Measurements from ENCODE around the gene SHF.

The SHF gene

DNA sequence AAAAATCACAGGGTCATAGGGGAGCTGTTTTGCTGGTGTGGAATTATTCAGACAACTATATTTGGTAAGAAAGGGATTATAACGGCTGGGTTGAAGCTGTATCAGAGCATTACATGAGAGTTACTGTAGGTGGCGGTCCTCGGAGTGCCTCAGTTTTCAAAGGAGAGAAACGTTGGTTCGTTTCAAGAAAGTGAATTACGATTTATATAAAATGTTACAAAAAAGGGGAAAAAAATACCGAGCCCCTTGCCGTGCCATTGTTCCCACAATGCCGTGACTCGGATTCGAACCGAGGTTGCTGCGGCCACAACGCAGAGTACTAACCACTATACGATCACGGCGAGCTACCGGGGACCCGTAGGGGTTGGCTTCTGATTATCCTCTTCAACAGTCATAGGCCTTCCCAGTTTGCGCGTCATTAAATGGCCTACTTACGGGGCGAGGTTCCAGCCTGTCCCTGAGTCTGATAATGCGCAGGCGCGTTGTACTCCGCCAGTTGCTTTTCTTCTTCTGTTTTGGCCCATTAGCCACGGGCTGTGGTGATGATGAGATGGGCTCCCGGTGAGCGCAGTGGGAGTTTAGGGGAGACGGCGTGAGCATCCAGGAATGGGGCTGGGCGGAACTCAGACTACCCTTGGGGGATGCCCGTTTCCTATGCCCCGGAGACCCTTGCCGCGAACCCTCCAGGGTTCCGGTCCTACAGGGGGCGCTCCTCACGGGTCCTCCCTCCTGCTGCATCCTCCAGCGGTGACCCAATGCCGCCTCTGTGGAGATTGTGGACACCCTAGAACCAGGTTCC, 10.8 kb upstream of the SHF start:
- peak; percentile 97 for DNase-seq (ENCODE audit: extremely low read depth, low read depth)
- TF ChIP-seq, protein P1, sequence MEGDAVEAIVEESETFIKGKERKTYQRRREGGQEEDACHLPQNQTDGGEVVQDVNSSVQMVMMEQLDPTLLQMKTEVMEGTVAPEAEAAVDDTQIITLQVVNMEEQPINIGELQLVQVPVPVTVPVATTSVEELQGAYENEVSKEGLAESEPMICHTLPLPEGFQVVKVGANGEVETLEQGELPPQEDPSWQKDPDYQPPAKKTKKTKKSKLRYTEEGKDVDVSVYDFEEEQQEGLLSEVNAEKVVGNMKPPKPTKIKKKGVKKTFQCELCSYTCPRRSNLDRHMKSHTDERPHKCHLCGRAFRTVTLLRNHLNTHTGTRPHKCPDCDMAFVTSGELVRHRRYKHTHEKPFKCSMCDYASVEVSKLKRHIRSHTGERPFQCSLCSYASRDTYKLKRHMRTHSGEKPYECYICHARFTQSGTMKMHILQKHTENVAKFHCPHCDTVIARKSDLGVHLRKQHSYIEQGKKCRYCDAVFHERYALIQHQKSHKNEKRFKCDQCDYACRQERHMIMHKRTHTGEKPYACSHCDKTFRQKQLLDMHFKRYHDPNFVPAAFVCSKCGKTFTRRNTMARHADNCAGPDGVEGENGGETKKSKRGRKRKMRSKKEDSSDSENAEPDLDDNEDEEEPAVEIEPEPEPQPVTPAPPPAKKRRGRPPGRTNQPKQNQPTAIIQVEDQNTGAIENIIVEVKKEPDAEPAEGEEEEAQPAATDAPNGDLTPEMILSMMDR (IDR thresholded peaks at IDR 0.05; ENCODE audit: low read depth, low read length) = peak; percentile 95

DNA sequence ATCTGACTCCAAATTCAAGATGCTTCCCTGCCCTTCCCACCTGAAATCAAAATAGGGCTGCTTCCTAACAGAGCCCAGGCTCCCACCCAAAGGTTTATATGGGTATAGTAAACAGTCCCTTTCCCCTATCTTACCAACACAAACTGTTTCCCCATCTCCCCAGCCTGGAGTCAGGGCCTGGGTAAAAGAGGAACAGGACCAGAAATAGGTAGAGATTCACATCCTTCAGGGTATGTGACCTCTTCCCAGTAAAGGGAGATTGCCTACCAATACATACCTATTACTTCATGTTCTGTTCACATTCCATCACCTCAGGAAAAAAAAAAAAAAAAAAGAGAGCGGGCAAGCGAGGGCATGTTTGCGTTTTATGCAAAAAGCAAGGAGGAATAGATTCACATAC, 9.7 kb upstream of the SHF start:
- TF ChIP-seq, protein P1 (IDR thresholded peaks at IDR 0.05; ENCODE audit: low read depth, low read length) = no peak
- no peak for DNase-seq (ENCODE audit: extremely low read depth, low read depth)

DNA sequence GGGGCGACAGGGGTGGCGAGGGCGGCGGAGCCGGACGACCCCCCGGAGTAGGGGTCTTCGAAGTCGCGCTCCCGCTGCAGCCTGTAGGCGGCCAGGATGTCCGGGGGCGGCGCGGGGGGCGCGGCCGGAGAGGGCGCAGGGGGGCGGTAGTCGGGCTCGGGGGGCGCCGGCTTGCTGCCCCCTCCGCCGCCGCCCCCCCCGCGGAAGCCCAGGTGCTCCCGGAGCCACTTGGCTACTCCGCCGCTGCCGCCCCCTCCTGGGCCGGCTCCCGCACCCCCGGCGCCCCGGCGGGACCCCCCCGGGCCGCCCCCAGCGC, 230 bp downstream of the SHF start:
- TF ChIP-seq, protein P1 (IDR thresholded peaks at IDR 0.05; ENCODE audit: low read depth, low read length) = no peak

DNA sequence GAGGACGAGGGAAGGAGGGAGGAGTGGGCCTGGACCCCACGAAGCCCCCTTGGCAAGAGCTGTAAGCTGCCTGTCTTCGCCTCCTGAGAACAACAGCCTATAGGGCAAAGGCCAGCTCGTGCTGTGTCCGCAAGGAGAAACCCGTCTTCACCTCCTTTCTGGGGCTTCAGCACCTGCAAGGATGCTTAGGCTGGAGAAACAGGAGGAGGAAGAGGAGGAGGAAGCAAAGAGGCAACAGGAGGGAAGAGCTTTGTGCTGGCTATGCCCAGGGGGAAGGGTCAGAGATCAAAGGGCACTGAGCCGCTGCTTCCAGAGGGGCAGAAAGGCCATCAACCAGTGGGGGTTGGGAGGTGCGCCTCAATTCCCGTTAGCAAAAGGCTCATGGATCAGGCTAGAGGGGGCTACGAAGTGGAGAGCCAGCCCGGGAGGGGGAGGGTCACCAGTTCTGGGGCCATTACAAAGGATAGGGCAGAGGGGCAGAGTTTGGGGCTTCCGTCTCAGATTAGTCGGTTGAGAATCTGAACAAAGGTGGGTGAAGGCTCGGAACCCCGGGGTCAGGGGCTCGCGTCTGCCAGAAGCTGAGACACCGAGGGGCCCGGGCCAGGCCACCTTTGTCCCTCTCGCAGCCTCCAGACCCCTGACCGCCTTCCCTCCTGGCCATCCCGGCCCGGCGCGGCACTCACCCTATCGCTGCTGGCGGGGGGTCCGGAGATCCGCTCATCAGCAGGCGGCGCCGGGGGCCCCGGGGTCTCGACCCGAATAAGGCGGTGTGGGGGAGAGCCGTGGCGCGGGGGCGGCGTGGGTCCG, 792 bp downstream of the SHF start:
- DNase-seq (ENCODE audit: extremely low read depth, low read depth) = no peak
- TF ChIP-seq, protein P1 (IDR thresholded peaks at IDR 0.05; ENCODE audit: low read depth, low read length) = no peak

More for the DNA sequence above, 230 bp downstream of the SHF start:
- no peak for DNase-seq (ENCODE audit: extremely low read depth, low read depth)

DNA sequence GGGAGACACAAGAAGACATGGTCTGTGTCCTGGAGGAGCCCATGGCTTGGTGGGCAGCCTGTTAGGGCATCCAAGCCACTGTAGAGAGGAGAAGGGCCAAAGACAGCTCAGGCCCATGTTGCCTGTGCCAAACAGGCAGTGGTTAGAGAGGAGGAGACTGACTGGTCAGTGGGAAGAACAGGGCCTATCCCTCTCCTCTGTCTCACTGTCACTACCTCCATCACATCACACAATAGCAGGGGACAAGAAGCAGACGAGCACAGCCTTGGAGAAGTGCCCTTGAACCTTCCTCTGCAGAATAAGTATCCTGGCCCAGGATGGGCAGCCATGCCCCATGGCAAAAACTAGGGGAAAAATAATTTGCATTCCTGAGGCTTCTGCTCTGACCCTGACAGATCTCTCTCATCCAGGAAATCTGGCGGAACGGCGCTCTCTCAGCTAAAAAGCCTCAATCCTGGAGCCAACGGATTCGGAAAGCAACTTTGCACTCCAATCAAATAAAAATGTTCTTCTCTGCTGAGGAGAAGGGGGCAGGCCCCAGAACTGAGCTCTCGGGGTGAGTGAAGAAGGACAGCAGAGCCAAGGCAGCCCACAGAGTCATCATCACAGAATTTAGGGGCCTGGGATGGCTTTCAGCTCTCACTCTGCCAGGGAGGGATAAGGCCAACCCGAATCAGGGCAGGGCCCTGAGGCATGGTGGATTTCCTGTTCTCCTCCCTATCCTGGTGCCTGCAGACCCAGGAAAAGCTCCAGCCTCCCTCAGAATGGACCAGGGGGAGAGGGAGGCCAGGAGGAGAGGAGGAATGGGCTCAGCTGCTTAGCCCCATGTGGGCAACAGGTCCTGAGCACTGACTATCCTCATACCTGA, 1.6 kb downstream of the SHF start:
- TF ChIP-seq, protein P1 (IDR thresholded peaks at IDR 0.05; ENCODE audit: low read depth, low read length) = no peak
- DNase-seq (ENCODE audit: extremely low read depth, low read depth) = no peak

DNA sequence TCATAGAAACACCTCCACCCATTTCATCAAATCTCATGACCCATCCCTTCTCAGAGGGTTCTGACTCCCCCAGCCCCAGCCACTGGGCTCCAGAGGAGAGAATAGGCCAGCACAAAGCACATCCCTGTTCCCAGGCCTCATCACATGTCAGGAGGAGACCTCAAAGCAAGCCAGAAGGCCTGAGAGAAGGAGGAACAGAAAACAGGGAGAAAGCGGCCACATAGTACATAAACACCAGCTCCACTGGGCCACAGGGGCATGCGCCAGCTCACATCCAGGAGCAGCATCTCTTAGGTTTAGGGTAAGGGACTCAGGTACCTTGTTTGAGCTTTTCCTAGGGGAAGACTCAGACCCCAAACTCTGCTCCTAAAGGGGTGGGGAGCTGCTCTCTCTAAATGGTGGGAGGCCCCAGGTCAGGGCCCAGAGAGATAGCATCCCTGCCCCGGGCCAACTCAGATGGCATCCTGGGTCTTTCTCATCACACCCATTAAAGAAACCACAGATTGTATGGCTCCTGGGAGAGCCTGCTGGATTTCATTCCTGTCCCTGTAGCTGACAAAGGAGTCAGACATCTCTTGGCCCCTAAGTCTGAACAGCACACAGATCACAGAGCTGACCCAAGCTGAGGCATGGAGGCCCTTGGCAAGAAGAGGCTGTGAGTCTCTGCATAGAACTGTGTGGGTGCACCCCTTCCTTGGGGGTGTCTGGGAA, 2.5 kb downstream of the SHF start:
- TF ChIP-seq, protein P1 (IDR thresholded peaks at IDR 0.05; ENCODE audit: low read depth, low read length) = no peak
- DNase-seq (ENCODE audit: extremely low read depth, low read depth) = no peak

Measured in AG09319 (cell line).